T-helper 2 cell treated with Interferon-gamma antibody and Interleukin-4, amounts not matched to agents 5 μg/mL and 100 μg/mL, for 36 hours (primary cell): ENCODE results near the gene SLC26A6.
A peak's percentile ranks its signal among the peaks of the same experiment; 100 is the strongest.

Experiments
- DNase-seq: peaks from one replicate; pipeline ENCODE4 v3.0.0; 2021; ENCODE audit warnings: low spot score
- H3K27ac Mint-ChIP-seq: one replicate; pipeline ENCODE4 v1.8.0; 2021; ENCODE audit warnings: mild to moderate bottlenecking, mixed read lengths
- H3K27me3 Mint-ChIP-seq: one replicate; pipeline ENCODE4 v1.8.0; 2021; ENCODE audit warnings: low read depth, mixed read lengths
- H3K36me3 Mint-ChIP-seq: one replicate; pipeline ENCODE4 v1.8.0; 2021; ENCODE audit warnings: low read depth, mixed read lengths
- H3K4me1 Mint-ChIP-seq: one replicate; pipeline ENCODE4 v1.8.0; 2021; ENCODE audit warnings: low read depth, mixed read lengths
- H3K4me3 Mint-ChIP-seq: one replicate; pipeline ENCODE4 v1.8.0; 2022; ENCODE audit warnings: mild to moderate bottlenecking, moderate library complexity, mixed read lengths
- H3K9me3 Mint-ChIP-seq: one replicate; pipeline ENCODE4 v1.8.0; 2021; ENCODE audit warnings: mixed read lengths

The SLC26A6 gene

DNA sequence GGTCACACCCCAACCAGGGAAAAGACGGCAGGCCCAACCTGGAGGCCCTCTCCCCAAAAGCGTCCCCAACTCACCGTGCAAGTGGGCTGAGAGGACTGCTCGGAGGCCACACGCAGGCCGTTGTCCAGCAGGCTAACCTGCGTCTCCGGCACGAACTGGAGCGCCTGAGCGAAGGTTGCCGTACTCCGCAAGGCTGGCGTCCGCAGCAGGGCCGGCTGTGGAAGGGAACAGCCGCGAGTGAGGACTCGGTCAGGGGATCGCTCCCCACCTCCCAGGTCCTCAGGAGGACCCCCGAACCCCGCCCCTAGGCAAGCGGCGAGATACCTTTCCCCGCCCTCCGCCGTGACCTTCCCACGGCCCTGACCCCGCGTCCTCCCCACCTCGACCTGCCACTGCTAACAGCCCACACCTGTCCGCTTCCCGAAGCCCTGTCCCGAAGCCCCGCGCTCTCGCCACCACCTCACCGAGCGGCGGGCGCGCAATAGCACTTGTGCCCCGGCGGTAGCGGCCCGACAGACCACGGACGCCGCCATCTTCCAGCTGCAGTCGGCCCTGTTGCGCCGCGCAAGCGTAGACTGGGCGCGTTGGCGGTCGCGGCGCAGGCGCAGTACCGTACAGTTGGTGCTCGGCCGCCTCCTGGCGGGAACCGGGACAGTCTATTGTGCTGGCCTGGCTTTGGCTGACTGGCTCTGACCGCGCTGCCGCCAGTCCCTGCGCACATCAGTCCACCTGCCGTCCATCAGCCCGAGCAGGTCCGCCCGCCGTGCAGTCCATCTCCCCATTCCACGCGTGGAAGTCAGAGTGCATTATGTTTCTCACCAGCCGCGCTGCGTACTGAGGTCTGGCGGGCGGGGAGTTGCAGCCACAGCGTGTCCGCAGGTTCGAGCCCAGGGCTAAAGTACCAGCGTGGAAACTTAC, 25.9 kb downstream of the SLC26A6 start, which contains the start of gene UQCRC1:
Gene UQCRC1 (minus strand): TSS at position 559 of the 918 bp plus-strand sequence. CDS start 26 bp downstream, at position 533.
- H3K4me1 Mint-ChIP-seq: peaks cover 30% of the 10 kb centered on the region
- peak within 1 kb of the TSS; percentile 99 for H3K4me3 Mint-ChIP-seq
- peak; percentile 95 for DNase-seq
- no peaks in the 10 kb centered on the region for H3K9me3 Mint-ChIP-seq
- H3K27me3 Mint-ChIP-seq: no peaks in the 10 kb centered on the region
- H3K36me3 Mint-ChIP-seq: peaks cover 34% of the 10 kb centered on the region
- H3K27ac Mint-ChIP-seq: peak within 1 kb of the TSS; percentile 98

DNA sequence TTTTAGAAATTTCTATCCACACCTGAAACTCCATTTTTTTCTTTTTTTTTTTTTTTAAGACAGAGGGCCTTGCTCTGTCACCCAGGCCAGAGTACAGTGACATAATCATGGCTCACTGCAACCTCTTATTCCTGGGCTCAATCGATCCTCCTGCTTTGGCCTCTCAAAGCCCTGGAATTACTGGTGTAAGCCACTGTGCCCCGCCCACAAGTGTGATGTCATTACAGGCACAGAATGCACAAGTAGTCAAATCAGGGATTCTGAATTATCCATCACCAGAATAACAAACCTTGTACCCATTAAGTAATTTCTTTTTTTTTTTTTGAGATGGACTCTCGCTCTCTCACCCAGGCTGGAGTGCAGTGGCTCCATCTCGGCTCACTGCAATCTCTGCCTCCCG, 27.7 kb downstream of the SLC26A6 start:
- peaks cover 42% of the 10 kb centered on the region for H3K36me3 Mint-ChIP-seq
- H3K4me1 Mint-ChIP-seq: peaks cover 21% of the 10 kb centered on the region
- no peak overlapping the region for H3K27ac Mint-ChIP-seq
- no peaks in the 10 kb centered on the region for H3K27me3 Mint-ChIP-seq
- peak; percentile 15 for DNase-seq
- no peak overlapping the region for H3K4me3 Mint-ChIP-seq
- no peaks in the 10 kb centered on the region for H3K9me3 Mint-ChIP-seq

DNA sequence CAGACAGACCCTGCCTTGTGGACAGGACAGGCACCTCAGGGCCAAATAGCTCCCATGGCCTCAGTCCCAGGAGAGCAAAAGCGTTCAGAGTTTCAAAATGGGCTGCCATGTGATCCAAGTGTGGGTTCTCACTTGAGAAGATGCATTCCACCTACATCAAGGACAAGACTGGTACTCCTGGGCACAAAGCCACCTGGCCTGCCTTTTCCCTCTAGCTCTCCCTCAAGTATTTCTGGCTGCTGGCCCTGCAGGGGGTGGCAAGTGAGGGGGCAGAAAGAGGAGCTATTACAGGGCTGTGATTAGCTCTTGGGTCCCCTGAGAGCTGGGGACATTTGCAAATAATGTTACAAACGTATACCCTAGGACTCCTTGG, 33.7 kb downstream of the SLC26A6 start:
- Mint-ChIP-seq H3K36me3 (peaks cover 42% of the 10 kb centered on the region), H3K27ac (no peak overlapping the region), H3K9me3 (no peaks in the 10 kb centered on the region), H3K27me3 (no peaks in the 10 kb centered on the region), H3K4me1 (no peaks in the 10 kb centered on the region), H3K4me3 (no peak overlapping the region)
- DNase-seq: no peak

DNA sequence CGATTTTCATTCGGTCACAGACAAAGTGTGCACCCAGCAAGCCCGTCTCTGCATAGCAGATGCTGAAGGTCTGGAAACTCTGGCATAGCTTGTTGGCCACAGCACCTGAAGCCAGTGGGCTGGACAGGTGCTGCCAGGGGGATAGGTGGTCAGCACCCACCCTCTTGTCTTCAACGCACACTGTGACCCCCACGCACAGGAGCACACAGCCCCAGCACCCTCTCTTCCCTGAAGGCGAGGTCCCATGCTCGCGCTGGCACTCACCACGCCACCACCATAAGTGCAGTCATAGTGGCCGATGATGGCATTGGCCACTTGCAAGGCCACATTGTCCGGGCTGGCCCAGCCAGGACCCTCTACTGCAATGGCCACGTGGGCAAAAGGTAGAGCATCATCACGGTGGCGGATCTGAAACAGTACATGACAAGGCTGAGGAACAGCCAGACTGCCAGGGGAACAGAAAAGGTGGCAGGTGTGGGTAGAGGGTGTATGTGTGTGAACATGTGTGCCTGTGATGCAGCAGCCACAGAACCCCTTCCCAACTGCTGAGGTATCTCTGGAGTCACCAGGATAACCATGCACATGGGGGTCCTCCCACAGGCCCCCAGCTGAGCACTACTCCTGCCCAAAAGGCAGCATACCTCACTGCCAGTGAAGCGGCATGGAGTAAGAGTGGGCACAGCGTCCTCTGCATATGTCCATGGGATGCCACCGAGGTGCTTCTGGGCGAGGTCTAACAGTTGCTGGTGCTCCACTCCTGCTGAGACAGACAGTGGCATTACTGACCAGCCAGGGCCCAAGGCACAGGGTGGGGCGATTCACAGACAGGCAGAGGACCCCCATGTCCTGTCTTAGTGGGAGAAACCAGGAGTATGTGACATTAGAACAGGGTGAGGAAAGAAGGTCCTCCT, 34.3 kb downstream of the SLC26A6 start:
- H3K36me3 Mint-ChIP-seq: peaks cover 40% of the 10 kb centered on the region
- H3K4me1 Mint-ChIP-seq: no peaks in the 10 kb centered on the region
- peaks cover 3% of the 10 kb centered on the region for H3K27me3 Mint-ChIP-seq
- no peak overlapping the region for H3K4me3 Mint-ChIP-seq
- H3K9me3 Mint-ChIP-seq: no peaks in the 10 kb centered on the region
- H3K27ac Mint-ChIP-seq: no peak overlapping the region
- DNase-seq: no peak

DNA sequence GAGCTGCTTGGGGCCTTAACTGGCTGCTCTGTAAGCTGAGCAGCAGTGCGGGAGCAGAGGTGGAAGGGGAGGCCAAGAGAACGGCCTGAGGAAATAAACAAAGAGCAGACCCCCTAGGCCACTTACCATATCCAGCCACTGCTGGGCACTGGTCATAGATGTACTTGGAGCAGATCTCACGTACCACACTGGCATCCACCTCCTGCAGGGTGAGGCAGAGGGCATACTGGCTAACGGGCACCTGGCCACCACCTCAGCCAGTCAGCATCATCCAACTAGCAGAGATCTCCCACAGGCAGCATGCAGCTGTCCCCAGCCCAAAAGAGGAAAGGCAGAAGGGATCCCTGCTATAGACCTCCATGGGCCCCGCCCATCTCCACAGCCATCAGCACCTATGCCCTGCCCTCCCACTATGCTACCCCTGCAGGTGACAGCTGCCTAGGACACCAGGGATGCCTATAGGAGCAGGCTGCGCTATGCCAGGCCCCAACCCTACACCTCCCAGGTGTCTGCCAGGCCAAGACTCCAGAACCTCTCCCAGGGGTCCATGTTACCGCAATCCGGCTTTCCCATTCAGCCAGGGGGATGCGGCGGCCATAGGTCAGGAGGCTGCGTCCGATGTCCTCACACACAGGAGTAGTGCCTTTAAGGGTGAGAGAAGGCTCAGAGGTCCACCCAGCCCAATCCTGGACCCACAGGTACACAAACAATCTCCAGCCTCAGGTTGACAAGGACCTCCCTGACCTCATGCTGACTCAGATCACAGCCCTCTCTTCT, 35.6 kb downstream of the SLC26A6 start:
- H3K36me3 Mint-ChIP-seq: peaks cover 30% of the 10 kb centered on the region
- H3K4me1 Mint-ChIP-seq: no peaks in the 10 kb centered on the region
- H3K27ac Mint-ChIP-seq: no peak overlapping the region
- DNase-seq: no peak
- H3K27me3 Mint-ChIP-seq: peaks cover 5% of the 10 kb centered on the region
- no peaks in the 10 kb centered on the region for H3K9me3 Mint-ChIP-seq
- H3K4me3 Mint-ChIP-seq: no peak overlapping the region

DNA sequence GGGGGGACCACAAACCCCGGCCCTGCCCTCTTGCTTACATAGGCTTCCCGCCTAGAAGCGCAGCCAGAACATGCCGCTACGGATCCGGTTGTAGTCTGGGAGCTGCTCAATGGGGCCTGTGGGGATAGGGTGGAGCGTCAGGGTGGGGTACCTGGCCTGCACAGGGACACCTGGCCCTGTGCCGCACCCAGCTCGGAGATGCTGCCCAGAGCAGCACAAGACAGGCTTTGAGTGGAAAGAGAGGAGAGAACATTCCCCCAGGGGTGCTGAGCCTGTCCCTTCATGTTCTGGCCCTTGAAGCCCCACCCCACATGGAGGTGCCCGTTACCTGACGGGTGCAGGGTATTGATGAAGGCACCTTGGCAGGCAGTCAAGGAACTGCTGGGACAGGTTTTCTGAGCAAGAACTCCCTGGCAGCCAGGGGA, 36.2 kb downstream of the SLC26A6 start:
- Mint-ChIP-seq H3K9me3 (no peaks in the 10 kb centered on the region), H3K36me3 (peaks cover 25% of the 10 kb centered on the region)

DNA sequence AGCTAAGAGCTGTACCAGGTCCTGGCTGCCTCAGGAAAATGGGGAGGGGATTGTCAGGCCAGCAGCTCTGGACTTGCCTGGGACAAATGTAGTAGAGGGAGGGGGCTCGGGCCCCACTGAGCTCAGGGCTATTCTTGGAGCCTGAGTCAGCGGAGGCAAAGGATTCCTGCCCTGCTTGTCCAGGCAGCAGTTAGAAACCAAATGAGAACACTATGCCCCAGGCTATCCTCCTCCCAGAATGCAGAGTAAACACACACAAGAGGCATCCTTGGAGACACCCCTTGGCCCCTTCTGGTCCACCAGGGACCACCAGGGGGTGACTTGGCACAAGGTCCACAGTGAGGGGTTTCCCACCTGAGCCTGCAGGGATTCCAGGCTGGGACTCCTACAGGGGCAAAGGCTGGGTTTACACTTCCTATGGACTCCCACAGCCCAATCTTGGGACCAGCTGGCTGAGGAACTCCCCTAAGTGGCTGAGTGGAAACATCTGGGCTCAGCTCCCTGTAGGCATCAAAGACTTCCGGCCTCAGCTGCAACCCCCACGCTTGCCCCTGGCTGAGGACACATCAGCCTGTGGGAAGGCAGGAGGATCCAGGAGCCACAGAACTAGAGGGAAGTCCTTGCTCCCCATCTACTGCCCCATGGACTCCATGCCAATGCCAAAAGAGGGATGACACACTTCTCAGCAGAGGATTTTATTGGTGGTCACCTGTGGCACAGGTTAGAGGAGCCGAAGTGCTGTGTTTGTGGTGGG, 36.8 kb downstream of the SLC26A6 start:
- Mint-ChIP-seq H3K9me3 (no peaks in the 10 kb centered on the region), H3K27me3 (peaks cover 13% of the 10 kb centered on the region), H3K36me3 (peaks cover 20% of the 10 kb centered on the region), H3K4me1 (no peaks in the 10 kb centered on the region), H3K27ac (no peak overlapping the region), H3K4me3 (no peak overlapping the region)
- DNase-seq: no peak

More for the DNA sequence above, 36.2 kb downstream of the SLC26A6 start:
- H3K4me1 Mint-ChIP-seq: no peaks in the 10 kb centered on the region
- H3K4me3 Mint-ChIP-seq: no peak overlapping the region
- peaks cover 11% of the 10 kb centered on the region for H3K27me3 Mint-ChIP-seq
- H3K27ac Mint-ChIP-seq: no peak overlapping the region
- no peak for DNase-seq

DNA sequence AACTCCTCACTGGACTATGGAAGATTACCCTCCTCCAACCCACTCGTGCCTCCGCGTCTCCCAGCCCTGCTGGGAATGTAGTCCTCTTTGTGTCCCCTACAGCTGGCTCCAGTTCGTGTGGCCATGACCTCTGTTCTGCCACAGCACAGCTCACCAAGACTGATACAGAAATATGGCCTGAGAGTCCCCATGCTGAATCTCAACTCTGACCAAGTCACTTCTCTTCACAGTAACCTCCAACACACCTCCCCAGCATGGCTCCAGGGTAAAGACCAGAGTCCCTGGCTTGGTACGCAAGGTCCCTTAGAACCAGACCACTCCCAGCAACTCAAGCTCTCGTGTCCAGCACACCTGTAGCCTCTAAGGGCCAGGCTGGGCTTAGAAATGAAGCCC, 37.9 kb downstream of the SLC26A6 start:
- DNase-seq: no peak
- H3K4me3 Mint-ChIP-seq: no peak overlapping the region
- no peaks in the 10 kb centered on the region for H3K4me1 Mint-ChIP-seq
- H3K9me3 Mint-ChIP-seq: no peaks in the 10 kb centered on the region
- peaks cover 14% of the 10 kb centered on the region for H3K36me3 Mint-ChIP-seq
- peaks cover 13% of the 10 kb centered on the region for H3K27me3 Mint-ChIP-seq
- H3K27ac Mint-ChIP-seq: no peak overlapping the region

DNA sequence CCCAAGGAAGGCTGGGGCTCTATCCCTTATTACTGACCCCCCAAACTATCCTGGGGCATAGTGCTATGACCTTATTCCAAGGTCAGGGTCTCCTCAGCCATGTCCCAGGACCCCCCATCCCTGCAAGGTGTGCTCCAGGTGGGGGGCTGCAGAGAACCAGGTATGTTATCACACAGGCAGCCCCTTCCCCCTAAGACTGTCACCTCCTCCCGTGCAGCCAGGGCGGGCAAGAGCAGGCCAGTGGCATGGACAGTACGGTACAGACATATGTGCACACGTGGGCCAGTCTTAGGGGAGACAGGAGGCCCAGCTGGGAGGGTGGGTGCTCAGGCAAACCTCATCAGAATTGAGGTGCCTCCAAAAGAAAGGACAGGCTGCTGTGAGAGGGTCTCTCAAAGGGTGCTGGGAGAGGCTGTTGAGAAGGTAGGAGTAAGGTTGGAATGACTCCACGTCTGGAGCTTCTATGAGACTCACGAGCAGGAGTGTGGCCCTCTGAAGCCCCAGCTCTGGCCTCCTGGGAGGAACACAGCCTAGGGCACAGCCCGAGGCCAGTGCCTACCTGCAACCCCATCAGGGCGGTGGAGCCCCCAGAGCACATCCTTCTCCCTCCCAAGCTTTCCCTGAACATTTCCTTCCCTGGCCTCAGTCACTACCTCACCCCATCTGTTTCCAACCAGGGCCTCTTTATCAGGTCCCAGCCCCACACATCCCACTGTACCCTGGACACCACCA, 38.4 kb downstream of the SLC26A6 start:
- Mint-ChIP-seq H3K27ac (no peak overlapping the region), H3K4me1 (no peaks in the 10 kb centered on the region), H3K36me3 (peaks cover 11% of the 10 kb centered on the region), H3K4me3 (no peak overlapping the region), H3K27me3 (peaks cover 13% of the 10 kb centered on the region), H3K9me3 (no peaks in the 10 kb centered on the region)
- no peak for DNase-seq

DNA sequence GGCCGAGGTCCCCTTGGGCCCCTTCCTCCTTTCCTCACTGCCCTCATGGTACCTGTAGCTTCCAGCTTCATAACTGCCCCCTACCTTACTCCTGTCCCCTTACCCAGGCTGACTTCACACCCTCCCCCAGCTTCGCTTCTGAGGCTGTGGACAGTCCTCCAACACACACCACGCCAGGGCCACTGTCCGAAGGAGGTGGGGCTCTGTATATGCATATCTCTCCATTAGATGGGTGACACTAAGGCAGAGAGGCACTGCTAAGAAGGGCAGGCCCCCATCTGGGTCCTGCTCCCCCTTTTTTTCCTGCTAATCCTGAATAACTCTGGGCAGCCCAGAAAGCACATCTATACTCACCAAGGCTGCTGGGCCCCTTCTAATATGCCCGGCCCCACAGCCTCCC, 39.1 kb downstream of the SLC26A6 start:
- Mint-ChIP-seq H3K27me3 (peaks cover 13% of the 10 kb centered on the region), H3K4me3 (no peak overlapping the region), H3K9me3 (no peaks in the 10 kb centered on the region), H3K4me1 (no peaks in the 10 kb centered on the region), H3K27ac (no peak overlapping the region), H3K36me3 (peaks cover 9% of the 10 kb centered on the region)
- DNase-seq: no peak

DNA sequence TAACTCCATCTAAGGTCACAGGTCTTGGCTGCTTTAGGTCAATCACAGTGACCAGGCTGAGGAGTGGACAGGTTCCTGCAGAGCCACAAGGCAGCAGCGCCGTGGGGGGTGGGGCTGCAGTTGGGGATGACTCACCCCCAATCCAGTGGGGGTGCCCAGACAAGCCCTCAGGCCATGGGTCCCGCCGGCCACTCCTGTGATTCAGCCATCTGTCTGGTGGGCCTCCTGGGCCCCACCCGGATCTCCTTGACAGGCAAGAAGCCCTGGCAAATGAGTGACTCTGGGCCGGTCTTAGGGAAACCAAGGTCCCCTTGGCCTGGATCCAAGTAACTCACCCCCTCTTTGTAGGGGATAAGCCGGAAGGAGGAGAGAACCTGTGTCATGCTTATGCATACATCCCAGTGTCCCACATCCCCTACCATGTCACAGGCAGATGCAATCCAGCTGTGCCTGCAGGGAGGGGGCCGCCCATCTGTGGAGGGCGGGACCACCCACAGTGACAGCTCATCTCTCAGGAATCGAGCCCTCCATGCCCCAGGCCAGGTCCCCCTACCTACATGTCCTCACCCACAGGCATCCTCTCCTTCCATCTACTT, 39.6 kb downstream of the SLC26A6 start:
- H3K36me3 Mint-ChIP-seq: peaks cover 6% of the 10 kb centered on the region
- H3K9me3 Mint-ChIP-seq: no peaks in the 10 kb centered on the region
- no peaks in the 10 kb centered on the region for H3K4me1 Mint-ChIP-seq
- no peak overlapping the region for H3K27ac Mint-ChIP-seq
- peaks cover 13% of the 10 kb centered on the region for H3K27me3 Mint-ChIP-seq
- DNase-seq: no peak
- H3K4me3 Mint-ChIP-seq: no peak overlapping the region

DNA sequence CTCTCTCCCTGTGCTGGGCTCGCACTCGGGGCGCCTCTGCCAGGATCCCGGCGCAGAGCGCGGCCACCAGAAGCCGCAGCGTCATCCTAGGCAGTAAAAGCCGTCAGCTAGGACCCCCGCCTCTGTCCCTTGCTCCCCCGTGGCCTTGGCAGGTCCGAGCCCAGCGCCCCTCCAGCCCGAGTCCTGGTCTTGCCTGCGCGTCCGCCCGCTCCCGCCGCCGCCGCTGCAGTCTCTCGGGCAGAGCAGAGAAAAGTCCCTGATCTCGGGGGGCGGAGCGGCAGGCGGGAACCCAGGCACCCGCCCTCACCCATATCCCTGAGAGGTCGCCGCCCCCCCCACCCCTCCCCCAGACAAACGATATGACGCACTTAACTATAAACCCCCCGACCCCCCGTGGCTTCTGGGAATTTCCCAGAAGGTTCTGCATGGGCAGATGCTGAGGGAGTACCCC, 40.2 kb downstream of the SLC26A6 start, which contains the start of gene COL7A1:
Gene COL7A1 (minus strand): TSS at position 255 of the 451 bp plus-strand sequence. CDS start 170 bp downstream, at position 85.
- Mint-ChIP-seq H3K27me3 (peaks cover 13% of the 10 kb centered on the region), H3K4me1 (no peaks in the 10 kb centered on the region), H3K4me3 (no peak within 1 kb of the TSS), H3K27ac (no peak within 1 kb of the TSS), H3K36me3 (peaks cover under 1% of the 10 kb centered on the region), H3K9me3 (no peaks in the 10 kb centered on the region)
- no peak for DNase-seq
